ENCODE data around the gene B3GNT9. TPM values are rescaled to one million over a fixed set of nuclear protein-coding genes. Genes with fewer than 3 reads are reported as not detected.

The B3GNT9 gene
- total and polyA plus RNA-seq, 2 of the 8 experiments (the other 6 are each of a cell fraction or from before 2014, with no cell fraction given) = 3.5 to 9.0 TPM

GRCh38 chr16:67198238-67198734 is 47.5 kb upstream of the B3GNT9 start:
- no peak overlapping the region for H3K56ac ChIP-seq (replicated peaks; ENCODE audit: insufficient read length, low read depth, low read length)
- no peak overlapping the region; the same call in 1 of the 2 replicates for H2BK12ac ChIP-seq (ENCODE audit: low read depth, low read length)
- no peak overlapping the region for H4K8ac ChIP-seq (ENCODE audit: extremely low read depth, insufficient read depth, low read length)
- H4K20me1 ChIP-seq (replicated peaks in 1 of 2; ENCODE audit: control insufficient read depth in 1 of 2, insufficient read depth in 2 of 2, low read length in 2 of 2) = peaks cover 1 to 22% of the 10 kb centered on the region in 2 experiments
- no peak overlapping the region for H3K23ac ChIP-seq (ENCODE audit: insufficient read length)
- peaks cover 0 to 5% of the 10 kb centered on the region in 2 experiments; a peak in 3 of 4 replicates for H3K79me2 ChIP-seq (ENCODE audit: control insufficient read depth in 1 of 2, insufficient read depth in 2 of 2, low read length in 2 of 2)
- H4K91ac ChIP-seq (replicated peaks; ENCODE audit: insufficient read length, low read length) = no peak overlapping the region
- no peak overlapping the region for H3K18ac ChIP-seq (ENCODE audit: extremely low read depth, low read length)
- peak overlapping the region; percentile 61 to 94; a peak in 3 of 4 replicates for H3K4me2 ChIP-seq (ENCODE audit: insufficient read depth in 1 of 2, low read depth in 2 of 2, low read length in 2 of 2)
- peaks cover 6% of the 10 kb centered on the region; the same call in 1 of the 2 replicates for H3K23me2 ChIP-seq (ENCODE audit: low read depth, low read length)
- H4K5ac ChIP-seq (ENCODE audit: insufficient read length, low read depth, low read length) = no peak overlapping the region
- ChIA-PET CTCF (ENCODE audit: partially characterized antibody) (interaction anchor here (0.6 to 8.7 kb wide), 32 partner anchors 12 to 316 kb away, joined by 3 to 111 read pairs (median 5); partner anchors contain the start of genes EXOC3L1, MATCAP1, NOL3 and TMEM208), POLR2A (ENCODE audit: partially characterized antibody) (interaction anchor here (0.6 to 2.2 kb wide), 17 partner anchors 8 to 255 kb away, joined by 3 to 12 read pairs (median 4); partner anchors contain the start of genes EXOC3L1, FHOD1, MATCAP1 and NOL3)
- peaks cover 18 to 44% (median 34%) of the 10 kb centered on the region in 4 experiments for H3K36me3 ChIP-seq (ENCODE audit: control insufficient read depth in 2 of 4, insufficient read depth in 4 of 4, low read length in 3 of 4)
- no peak overlapping the region for H2BK20ac ChIP-seq (ENCODE audit: low read length)
- peak overlapping the region in 1 of 4 experiments; percentile 75; a peak in 2 of 8 replicates for H3K4me3 ChIP-seq (ENCODE audit: extremely low read depth in 1 of 4, insufficient read depth in 2 of 4, low read depth in 3 of 4, low read length in 4 of 4)
- WGBS, 2 experiments (ENCODE audit: extremely low coverage in 1 of 2, insufficient coverage in 1 of 2, insufficient read length in 1 of 2, insufficient replicate concordance in 2 of 2, low coverage in 1 of 2, low lambda C conversion rate in 2 of 2, missing lambda C conversion rate in 1 of 2) = 72% methylated on average over 12 of the region's 12 CpGs; no CpG with 5 or more reads in 1 of the 2 experiments
- no peak overlapping the region for H2BK120ac ChIP-seq (replicated peaks; ENCODE audit: low read depth, low read length)
- H3K9me3 ChIP-seq (ENCODE audit: insufficient read depth in 2 of 2, low read depth in 1 of 2, low read length in 1 of 2) = no peaks in the 10 kb centered on the region
- H2AFZ ChIP-seq (ENCODE audit: low read length) = no peak overlapping the region
- H3K27me3 ChIP-seq (replicated peaks in 1 of 4; ENCODE audit: control insufficient read depth in 3 of 4, extremely low read depth in 1 of 4, insufficient read depth in 3 of 4, low read length in 3 of 4) = no peaks in the 10 kb centered on the region
- H3K27ac ChIP-seq (ENCODE audit: low read depth, low read length) = no peak overlapping the region
- no peak for FAIRE-seq
- TF ChIP-seq NRF1 (IDR thresholded peaks at IDR 0.05; ENCODE audit: low read depth, low read length) (no peak), CHD2 (IDR thresholded peaks at IDR 0.05; ENCODE audit: low read length) (no peak), SIRT6 (IDR thresholded peaks at IDR 0.05; ENCODE audit: low read length) (no peak), SIN3A (conservative IDR thresholded peaks at IDR 0.05 in 1 of 2, IDR thresholded peaks at IDR 0.05 in 1 of 2; ENCODE audit: low read depth in 1 of 2, low read length in 2 of 2) (0 out of 4 replicates have a peak, but pooled peaks of 1 of the 2 experiments have one; percentile 57), HDAC6 (IDR thresholded peaks at IDR 0.05; ENCODE audit: low read depth, low read length) (no peak), YY1 (IDR thresholded peaks at IDR 0.05; ENCODE audit: low read depth, low read length) (0 out of 2 replicates have a peak, but pooled peaks have one; percentile 59), EGR1 (IDR thresholded peaks at IDR 0.05; ENCODE audit: borderline replicate concordance, low read depth, low read length) (no peak), RAD21 (IDR thresholded peaks at IDR 0.05 in 1 of 2, conservative IDR thresholded peaks at IDR 0.05 in 1 of 2; ENCODE audit: low read depth in 2 of 2, low read length in 2 of 2) (peak in 1 of 2 experiments; percentile 40; a peak in 1 of 4 replicates)
- TF ChIP-seq, protein P1, sequence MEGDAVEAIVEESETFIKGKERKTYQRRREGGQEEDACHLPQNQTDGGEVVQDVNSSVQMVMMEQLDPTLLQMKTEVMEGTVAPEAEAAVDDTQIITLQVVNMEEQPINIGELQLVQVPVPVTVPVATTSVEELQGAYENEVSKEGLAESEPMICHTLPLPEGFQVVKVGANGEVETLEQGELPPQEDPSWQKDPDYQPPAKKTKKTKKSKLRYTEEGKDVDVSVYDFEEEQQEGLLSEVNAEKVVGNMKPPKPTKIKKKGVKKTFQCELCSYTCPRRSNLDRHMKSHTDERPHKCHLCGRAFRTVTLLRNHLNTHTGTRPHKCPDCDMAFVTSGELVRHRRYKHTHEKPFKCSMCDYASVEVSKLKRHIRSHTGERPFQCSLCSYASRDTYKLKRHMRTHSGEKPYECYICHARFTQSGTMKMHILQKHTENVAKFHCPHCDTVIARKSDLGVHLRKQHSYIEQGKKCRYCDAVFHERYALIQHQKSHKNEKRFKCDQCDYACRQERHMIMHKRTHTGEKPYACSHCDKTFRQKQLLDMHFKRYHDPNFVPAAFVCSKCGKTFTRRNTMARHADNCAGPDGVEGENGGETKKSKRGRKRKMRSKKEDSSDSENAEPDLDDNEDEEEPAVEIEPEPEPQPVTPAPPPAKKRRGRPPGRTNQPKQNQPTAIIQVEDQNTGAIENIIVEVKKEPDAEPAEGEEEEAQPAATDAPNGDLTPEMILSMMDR (IDR thresholded peaks at IDR 0.05; ENCODE audit: control extremely low read depth in 1 of 3, insufficient read depth in 1 of 3, low read depth in 1 of 3, low read length in 3 of 3) = peak; percentile 65 to 98 (median 68)
- H3K4me1 ChIP-seq (replicated peaks in 1 of 4; ENCODE audit: control insufficient read depth in 3 of 4, insufficient read depth in 4 of 4, low read length in 3 of 4) = peaks cover 0 to 12% (median 8%) of the 10 kb centered on the region in 4 experiments; a peak in 5 of 7 replicates
- H2BK5ac ChIP-seq (ENCODE audit: low read depth, low read length) = no peak overlapping the region
- no peak overlapping the region for H3K4ac ChIP-seq (replicated peaks; ENCODE audit: insufficient read length, low read depth, low read length)
- DNase-seq (ENCODE audit: low read depth in 1 of 2, low spot score in 2 of 2) = peak in 1 of 2 experiments; percentile 73
- H3K79me1 ChIP-seq (ENCODE audit: low read depth, low read length) = 0 out of 2 replicates have a peak, but pooled peaks cover 3% of the 10 kb centered on the region
- no peak overlapping the region for H3K9ac ChIP-seq (replicated peaks in 1 of 4; ENCODE audit: extremely low read depth in 1 of 4, low read depth in 3 of 4, low read length in 3 of 4)
- no peak overlapping the region for H2AK5ac ChIP-seq (ENCODE audit: low read depth, low read length)
- H2BK15ac ChIP-seq (ENCODE audit: low read length) = no peak overlapping the region
- H3K14ac ChIP-seq (ENCODE audit: insufficient read length) = no peak overlapping the region
